GM10266 (cell line): Measurements from ENCODE around the gene PIGZ.
"Not testable (repeated sequence)": the region's sequence is repeated elsewhere in the genome, so short reads cannot be mapped to it uniquely, and the experiment has no call there.

Source experiments
- DNase-seq: peaks from one replicate; pipeline ENCODE4 v3.0.0; 2012; ENCODE audit errors: extremely low spot score
- TF ChIP-seq, protein P1 (sequence below): IDR thresholded peaks from 2 replicates; pipeline ENCODE4 v1.5.1; 2012; ENCODE audit warnings: mild to moderate bottlenecking, low read depth; ENCODE audit not compliant: control insufficient read depth, insufficient read depth; ENCODE audit errors: missing control alignments

Gene PIGZ

GRCh38 chr3:196947136-196947859 is 21.3 kb downstream of the PIGZ start:
- TF ChIP-seq, protein P1, sequence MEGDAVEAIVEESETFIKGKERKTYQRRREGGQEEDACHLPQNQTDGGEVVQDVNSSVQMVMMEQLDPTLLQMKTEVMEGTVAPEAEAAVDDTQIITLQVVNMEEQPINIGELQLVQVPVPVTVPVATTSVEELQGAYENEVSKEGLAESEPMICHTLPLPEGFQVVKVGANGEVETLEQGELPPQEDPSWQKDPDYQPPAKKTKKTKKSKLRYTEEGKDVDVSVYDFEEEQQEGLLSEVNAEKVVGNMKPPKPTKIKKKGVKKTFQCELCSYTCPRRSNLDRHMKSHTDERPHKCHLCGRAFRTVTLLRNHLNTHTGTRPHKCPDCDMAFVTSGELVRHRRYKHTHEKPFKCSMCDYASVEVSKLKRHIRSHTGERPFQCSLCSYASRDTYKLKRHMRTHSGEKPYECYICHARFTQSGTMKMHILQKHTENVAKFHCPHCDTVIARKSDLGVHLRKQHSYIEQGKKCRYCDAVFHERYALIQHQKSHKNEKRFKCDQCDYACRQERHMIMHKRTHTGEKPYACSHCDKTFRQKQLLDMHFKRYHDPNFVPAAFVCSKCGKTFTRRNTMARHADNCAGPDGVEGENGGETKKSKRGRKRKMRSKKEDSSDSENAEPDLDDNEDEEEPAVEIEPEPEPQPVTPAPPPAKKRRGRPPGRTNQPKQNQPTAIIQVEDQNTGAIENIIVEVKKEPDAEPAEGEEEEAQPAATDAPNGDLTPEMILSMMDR, result no peak
- no peak for DNase-seq

GRCh38 chr3:196944037-196944790 is 24.4 kb downstream of the PIGZ start:
- not testable (repeated sequence) for DNase-seq

GRCh38 chr3:196942915-196943277 is 25.7 kb downstream of the PIGZ start:
- DNase-seq, result no peak
- TF ChIP-seq, protein P1, result no peak

DNA sequence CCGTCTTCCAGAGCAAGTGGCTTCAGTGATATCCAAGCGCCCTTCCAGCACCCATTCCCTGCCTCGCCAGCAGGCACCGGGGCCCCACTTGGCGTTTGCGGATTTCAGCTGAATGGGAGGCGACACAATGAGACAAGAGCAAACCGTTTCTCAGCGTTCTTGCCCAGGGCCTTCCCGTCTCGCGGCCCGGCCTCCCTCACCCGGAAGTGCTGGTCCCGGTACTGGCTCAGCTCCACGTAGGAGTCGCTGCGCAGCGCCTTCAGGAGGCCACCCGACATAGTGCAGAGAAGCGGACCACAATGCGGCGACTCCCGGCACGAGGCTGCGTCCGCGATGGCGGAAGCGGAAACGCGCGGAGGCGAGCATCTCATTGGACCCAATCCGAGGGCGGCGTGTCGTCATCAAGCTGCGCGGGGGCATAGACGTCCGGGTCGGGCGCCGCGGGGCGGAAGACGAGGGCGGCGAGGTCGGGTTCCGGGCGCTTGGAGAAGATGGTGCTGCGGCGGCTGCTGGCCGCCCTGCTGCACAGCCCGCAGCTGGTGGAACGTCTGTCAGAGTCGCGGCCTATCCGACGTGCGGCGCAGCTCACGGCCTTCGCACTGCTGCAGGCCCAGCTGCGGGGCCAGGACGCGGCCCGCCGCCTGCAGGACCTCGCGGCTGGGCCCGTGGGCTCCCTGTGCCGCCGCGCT is 26.3 kb downstream of the PIGZ start, which contains the start of gene NCBP2:
Gene NCBP2 (minus strand): TSS at position 303 of the 689 bp plus-strand sequence. CDS start 25 bp downstream, at position 278.
- TF ChIP-seq, protein P1, result peak; percentile 86
- peak; percentile 98 for DNase-seq

DNA sequence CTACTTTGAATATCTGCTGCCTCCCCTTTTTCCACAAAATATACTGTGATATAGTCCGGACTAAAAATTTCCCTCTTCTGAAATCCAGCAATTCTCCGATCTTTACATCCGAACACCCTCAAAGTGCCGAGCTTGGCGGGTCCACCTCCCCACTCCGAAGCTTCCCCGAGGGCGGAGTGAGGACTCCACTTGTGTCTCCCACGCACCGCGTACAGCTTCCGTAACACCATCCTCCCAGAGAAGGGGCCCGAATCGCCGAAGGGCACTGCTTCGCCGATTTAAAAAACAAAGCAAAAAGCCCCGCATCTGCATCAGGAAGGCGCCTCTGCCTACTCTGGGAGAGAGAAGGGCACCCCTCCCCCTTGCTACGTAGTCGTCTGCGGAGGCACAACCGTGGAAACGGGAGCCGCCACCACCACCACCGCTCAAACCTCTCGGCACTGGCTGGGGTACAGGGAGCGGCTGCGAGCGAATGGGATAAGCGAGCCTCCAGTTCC is 26.9 kb downstream of the PIGZ start:
- TF ChIP-seq, protein P1, result no peak
- DNase-seq, result peak; percentile 83

DNA sequence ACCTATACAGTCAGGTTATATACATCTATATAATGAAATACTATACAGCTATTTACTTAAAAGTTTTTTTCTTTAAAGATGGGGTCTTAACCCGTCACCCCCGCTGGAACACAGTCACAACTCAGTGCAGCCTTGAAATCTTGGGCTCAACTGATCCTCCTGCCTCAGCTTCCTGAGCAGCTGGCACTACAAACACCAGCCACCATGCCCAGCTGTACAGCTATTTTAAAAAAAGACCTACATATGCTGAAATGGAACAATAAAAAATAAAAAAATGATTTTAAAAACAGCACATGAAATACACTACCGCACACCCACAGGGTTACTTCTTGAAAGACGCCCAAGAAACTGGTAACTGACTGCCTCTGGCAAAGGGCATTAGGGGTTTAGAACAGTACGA is 30.1 kb downstream of the PIGZ start:
- TF ChIP-seq, protein P1, result no peak
- no peak for DNase-seq

DNA sequence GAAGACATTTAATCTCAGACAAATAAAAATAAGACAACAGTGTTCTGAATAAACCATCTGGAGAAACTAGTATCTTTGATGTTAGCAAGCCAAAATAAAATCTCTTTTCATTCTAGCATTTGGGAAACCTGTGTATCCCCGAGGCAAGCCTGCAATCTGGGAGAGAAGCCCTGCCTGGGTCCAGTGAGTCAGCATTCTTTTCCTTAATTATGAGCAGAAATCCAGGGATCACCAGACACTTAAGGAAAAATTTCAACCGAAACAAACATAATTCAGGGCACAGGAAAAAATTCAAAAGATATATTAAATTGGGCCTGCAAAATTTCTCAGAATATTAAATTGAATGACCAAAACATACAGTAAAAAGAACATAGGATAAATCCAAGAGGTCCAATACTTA is 30.5 kb downstream of the PIGZ start:
- TF ChIP-seq, protein P1, result no peak
- no peak for DNase-seq
